Muscle of leg (tissue), 11 donors: Measurements from ENCODE around the gene GFM1. TPM values are rescaled to one million over a fixed set of nuclear protein-coding genes. Genes with fewer than 3 reads are reported as not detected.

Experiments used
- DNase-seq: peaks from one replicate; pipeline ENCODE4 v3.0.0; 2013
- H3K27ac ChIP-seq: one replicate; pipeline ENCODE4 v1.5.1; 2013; ENCODE audit warnings: mild to moderate bottlenecking, low read length, control low read depth
- H3K27me3 ChIP-seq: one replicate; pipeline ENCODE4 v1.6.1; 2013; ENCODE audit warnings: low read length; ENCODE audit not compliant: control insufficient read depth, insufficient read depth
- H3K36me3 ChIP-seq: one replicate; pipeline ENCODE4 v1.6.1; 2013; ENCODE audit warnings: low read length; ENCODE audit not compliant: control insufficient read depth, insufficient read depth
- H3K4me1 ChIP-seq: one replicate; pipeline ENCODE4 v1.6.1; 2013; ENCODE audit warnings: low read length; ENCODE audit not compliant: control insufficient read depth, insufficient read depth
- H3K4me3 ChIP-seq: one replicate; pipeline ENCODE4 v1.5.1; 2013; ENCODE audit warnings: low read length, control low read depth
- H3K9me3 ChIP-seq: replicated peaks from 2 replicates; pipeline ENCODE4 v1.6.1; 2013; ENCODE audit warnings: low read depth, low read length; ENCODE audit not compliant: control insufficient read depth
- WGBS: methylation state at CpG from one replicate; pipeline ENCODE4 v1.1.5; 2013; ENCODE audit warnings: missing lambda C conversion rate; ENCODE audit not compliant: insufficient coverage; 5-methylcytosine and 5-hydroxymethylcytosine counted together
- polyA plus RNA-seq, 8 donors: library from polyadenylated mRNA; unstranded; fragments of 120-200 nt; gene quantifications; one replicate each; pipeline versions ENCODE4 v1.2.1 to v1.2.3, GENCODE V29; 2013; ENCODE audit warnings: inconsistent platforms in 1 of 8, low replicate concordance in 1 of 8; ENCODE audit not compliant: insufficient read length in 8 of 8, insufficient read depth in 1 of 8
- total RNA-seq: library from RNA; stranded (reverse); fragments of 120-200 nt; gene quantifications from one replicate; pipeline ENCODE4 v1.2.4, GENCODE V29; 2013

Gene GFM1
- total and polyA plus RNA-seq, 9 donors: 26.9 to 45.9 (median 32.2) TPM

DNA sequence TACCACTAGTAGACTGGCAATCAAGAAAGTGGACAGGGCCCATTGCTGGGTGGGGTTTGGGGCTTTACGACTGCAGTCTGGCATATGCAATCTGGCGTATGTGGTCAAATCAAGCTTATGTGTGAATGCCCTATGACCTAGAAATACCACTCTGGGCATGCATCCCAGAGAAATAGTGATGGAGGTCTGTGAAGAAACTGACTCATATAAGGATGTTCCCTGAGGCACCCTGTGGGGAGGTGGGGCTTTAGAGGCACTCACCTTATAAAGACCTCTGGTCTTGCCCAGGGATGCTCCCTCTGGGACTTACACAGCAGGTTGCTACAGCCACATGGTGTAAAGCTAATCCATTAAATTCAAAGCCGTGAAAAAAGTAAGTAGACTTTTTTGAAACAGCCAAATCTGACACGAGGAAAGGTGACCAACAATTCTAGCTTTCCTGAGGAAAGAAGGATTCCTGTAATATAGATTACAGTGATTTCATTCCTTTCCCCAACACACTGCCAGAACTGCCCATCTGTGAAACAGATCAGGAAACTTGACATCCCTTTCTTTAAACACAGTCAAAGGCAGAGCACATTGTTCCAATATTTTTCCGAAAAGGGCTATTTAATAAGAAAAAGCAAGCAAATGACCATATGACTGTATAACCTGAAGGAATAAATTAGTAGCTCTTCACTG is 74.3 kb downstream of the GFM1 start:
- Histone ChIP-seq H3K27ac (peak overlapping the region; percentile 79), H3K36me3 (peaks cover 6% of the 10 kb centered on the region), H3K9me3 (no peaks in the 10 kb centered on the region), H3K27me3 (no peaks in the 10 kb centered on the region), H3K4me3 (no peak overlapping the region), H3K4me1 (peaks cover 3% of the 10 kb centered on the region)
- WGBS: 60% methylated on average over 1 of the region's 5 CpGs
- DNase-seq: peak; percentile 93

DNA sequence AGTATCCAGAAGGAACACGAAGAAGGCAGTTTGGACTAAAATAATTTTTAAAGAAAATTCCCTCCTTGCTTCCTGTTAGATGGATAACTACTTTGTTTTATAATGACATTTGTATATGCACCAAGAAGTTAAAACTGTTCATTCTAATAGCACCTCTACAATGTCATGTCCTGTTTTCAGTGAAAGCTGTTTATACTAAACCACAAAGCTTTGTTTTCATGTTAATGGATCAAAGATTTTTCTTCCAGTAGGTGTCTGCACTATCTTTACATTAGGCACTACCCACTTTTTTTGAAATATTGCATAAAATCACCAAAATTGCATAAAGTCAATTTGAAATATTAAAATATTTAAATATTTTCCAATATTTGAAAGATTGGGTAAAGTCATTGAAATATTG is 77.8 kb downstream of the GFM1 start:
- H3K36me3 ChIP-seq: peaks cover 2% of the 10 kb centered on the region
- peaks cover 8% of the 10 kb centered on the region for H3K4me1 ChIP-seq
- H3K27me3 ChIP-seq: no peaks in the 10 kb centered on the region
- DNase-seq: no peak
- no peak overlapping the region for H3K4me3 ChIP-seq
- H3K9me3 ChIP-seq: no peaks in the 10 kb centered on the region
- H3K27ac ChIP-seq: no peak overlapping the region
- no CpG with 5 or more reads among the region's 1 CpG for WGBS

DNA sequence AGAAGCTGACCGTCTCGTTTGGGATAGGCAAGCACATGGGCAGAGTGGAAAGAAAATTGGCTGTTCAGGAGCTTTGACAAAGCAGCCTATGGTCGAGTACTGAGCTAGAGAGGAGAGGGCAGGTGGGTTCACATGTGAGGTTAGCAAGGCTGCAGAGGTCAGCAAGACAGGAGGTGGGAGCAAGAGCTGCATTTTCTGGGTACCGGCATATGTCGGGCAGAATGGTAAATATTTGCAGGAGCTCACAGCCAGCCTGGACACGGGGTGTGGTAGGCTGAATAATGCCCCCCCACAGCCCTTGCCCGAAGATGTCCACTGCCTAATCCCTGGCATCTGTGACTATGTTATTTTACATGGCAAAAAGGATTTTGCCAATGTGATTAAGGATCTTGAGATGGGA is 79.7 kb downstream of the GFM1 start:
- H3K9me3 ChIP-seq: no peaks in the 10 kb centered on the region
- peaks cover 2% of the 10 kb centered on the region for H3K36me3 ChIP-seq
- H3K27ac ChIP-seq: no peak overlapping the region
- 91% methylated on average over 5 of the region's 7 CpGs for WGBS
- no peaks in the 10 kb centered on the region for H3K27me3 ChIP-seq
- no peak overlapping the region for H3K4me3 ChIP-seq
- no peak for DNase-seq
- H3K4me1 ChIP-seq: peaks cover 8% of the 10 kb centered on the region

DNA sequence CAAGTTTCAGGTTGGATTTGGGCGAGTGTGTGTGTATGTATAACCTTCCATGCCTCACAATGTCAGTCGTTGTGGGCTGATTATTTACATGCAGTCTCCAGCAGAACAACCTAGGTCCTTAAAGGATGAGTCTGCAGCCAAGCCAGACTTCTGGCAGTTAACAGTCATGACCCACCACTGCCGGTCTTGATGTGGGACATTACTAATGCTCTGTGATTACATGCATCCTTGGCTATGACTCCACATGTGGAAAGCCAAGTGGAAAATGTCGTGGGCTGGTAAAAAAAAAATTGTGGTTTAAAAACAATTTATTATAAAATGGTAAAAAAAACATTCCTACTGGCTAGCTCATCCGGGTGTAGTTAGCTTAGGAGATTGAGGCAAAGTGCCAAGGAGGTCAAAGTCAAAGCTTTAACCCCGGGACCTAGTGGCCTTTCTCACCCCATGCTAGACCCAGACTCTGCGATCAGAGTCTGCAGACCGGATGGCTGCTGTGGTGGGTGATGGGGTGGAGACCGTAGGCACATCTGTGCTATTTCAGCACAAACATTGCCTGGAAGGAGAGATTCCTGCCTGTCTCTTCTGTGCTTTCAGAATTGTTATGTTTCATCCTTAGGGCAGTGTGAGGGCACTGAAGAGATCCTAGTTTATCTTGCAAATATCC is 81.2 kb downstream of the GFM1 start:
- Histone ChIP-seq H3K9me3 (no peaks in the 10 kb centered on the region), H3K4me1 (peaks cover 8% of the 10 kb centered on the region), H3K36me3 (peaks cover 2% of the 10 kb centered on the region), H3K4me3 (no peak overlapping the region), H3K27ac (peak overlapping the region; percentile 77), H3K27me3 (no peaks in the 10 kb centered on the region)
- peak; percentile 84 for DNase-seq
- 15% methylated on average over 4 of the region's 9 CpGs for WGBS

DNA sequence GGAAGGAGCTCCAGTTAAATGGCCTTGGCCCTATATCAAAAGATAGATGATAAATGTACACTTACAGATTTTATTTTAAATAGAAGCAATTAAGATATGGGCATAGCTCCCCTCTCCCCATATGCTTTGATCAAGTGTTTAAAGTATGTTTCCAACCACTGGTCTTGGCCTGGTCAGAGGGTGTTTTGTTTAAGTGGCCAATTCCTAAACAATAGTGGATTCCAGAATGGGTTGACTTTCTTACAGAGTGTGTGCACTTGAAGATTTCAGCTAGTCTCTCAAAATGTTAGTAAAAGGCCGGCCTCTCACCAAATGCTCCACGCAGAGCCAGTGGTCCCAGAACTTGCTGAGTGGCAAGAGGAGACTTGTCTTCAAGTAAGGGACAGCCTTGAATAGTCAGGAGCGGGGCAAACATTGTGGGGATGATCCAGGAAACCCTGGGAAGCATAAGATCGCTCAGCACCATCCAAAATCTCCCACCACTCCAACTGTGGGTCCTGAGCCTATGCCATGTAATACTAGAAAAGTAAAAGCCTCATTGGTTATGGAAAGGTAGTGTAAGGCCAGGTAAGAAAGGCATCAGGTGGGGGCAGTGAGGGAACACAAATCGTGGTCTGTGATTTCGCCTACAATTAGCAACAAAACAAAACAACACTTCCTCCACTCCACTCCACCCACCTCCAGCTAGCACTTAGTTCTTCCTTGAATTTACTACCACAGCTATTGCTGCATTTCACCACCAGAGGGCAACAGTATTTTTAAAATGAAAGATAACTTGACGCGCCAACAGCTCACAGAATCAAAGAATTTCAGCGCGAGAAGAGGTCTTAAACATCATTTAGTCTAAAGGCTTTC is 83.1 kb downstream of the GFM1 start:
- Histone ChIP-seq H3K9me3 (no peaks in the 10 kb centered on the region), H3K4me3 (no peak overlapping the region), H3K27ac (no peak overlapping the region), H3K36me3 (no peaks in the 10 kb centered on the region), H3K27me3 (peaks cover under 1% of the 10 kb centered on the region), H3K4me1 (peaks cover 17% of the 10 kb centered on the region)
- peak; percentile 90 for DNase-seq
- WGBS: 48% methylated on average over 4 of the region's 10 CpGs

DNA sequence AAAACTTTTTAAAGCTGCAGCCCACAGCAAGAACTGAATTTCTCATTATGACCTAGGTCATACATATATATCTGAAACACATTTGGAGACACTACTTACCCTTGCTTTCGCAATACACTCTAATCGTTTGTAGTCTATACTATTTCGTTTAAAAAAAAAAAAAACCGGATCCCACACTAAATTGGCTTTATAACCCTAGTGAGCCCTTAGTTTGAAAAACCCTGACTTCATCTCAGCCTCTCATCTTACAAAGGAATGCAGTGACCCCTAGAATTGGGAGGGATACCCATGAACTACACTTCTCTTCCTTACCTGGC is 83.7 kb downstream of the GFM1 start:
- H3K27ac ChIP-seq: no peak overlapping the region
- H3K27me3 ChIP-seq: peaks cover 4% of the 10 kb centered on the region
- H3K9me3 ChIP-seq: no peaks in the 10 kb centered on the region
- peaks cover 17% of the 10 kb centered on the region for H3K4me1 ChIP-seq
- DNase-seq: no peak
- H3K36me3 ChIP-seq: no peaks in the 10 kb centered on the region
- WGBS: no CpG with 5 or more reads among the region's 4 CpGs
- no peak overlapping the region for H3K4me3 ChIP-seq

DNA sequence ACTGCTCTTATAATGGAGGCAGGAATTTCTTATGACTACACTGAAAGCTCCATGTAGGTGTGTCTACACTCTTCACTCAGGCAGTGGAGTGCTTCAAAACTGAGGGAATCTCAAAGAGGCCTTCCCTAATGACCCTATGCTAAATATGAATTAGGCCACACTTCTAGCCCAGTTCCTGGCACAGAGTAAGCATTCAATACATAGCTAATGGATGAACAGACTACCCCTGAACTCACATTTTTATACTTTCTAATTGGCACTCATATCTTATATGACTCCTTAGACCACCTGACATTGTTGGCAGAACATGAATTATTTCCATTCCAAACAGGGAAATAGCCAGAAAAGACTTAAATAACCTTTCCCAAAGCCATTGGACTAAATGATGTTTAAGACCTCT is 84.5 kb downstream of the GFM1 start:
- Histone ChIP-seq H3K36me3 (no peaks in the 10 kb centered on the region), H3K27me3 (peaks cover 4% of the 10 kb centered on the region), H3K4me1 (peaks cover 17% of the 10 kb centered on the region), H3K9me3 (no peaks in the 10 kb centered on the region), H3K4me3 (no peak overlapping the region), H3K27ac (no peak overlapping the region)
- peak; percentile 53 for DNase-seq

DNA sequence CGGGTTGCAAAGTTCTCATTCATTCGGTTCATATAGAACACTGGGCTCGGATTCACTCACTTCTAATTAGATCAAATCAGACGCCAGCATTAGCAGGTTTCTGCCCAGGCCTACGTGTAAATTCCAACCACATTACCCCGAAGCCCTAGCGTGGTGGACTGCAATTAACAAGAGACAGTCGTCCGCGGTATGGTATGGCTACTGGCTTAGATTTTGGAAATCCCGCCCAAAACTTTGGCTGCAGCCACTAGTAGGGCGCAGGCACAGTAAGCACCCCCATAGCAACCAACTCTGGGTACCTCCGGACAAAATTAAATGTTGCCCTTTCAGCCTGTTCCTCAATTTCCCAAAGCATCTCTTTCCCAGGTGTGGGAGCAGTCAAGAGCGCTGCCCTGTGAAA is 87.2 kb downstream of the GFM1 start:
- WGBS: 24% methylated on average over 5 of the region's 14 CpGs
- peaks cover 7% of the 10 kb centered on the region for H3K9me3 ChIP-seq

DNA sequence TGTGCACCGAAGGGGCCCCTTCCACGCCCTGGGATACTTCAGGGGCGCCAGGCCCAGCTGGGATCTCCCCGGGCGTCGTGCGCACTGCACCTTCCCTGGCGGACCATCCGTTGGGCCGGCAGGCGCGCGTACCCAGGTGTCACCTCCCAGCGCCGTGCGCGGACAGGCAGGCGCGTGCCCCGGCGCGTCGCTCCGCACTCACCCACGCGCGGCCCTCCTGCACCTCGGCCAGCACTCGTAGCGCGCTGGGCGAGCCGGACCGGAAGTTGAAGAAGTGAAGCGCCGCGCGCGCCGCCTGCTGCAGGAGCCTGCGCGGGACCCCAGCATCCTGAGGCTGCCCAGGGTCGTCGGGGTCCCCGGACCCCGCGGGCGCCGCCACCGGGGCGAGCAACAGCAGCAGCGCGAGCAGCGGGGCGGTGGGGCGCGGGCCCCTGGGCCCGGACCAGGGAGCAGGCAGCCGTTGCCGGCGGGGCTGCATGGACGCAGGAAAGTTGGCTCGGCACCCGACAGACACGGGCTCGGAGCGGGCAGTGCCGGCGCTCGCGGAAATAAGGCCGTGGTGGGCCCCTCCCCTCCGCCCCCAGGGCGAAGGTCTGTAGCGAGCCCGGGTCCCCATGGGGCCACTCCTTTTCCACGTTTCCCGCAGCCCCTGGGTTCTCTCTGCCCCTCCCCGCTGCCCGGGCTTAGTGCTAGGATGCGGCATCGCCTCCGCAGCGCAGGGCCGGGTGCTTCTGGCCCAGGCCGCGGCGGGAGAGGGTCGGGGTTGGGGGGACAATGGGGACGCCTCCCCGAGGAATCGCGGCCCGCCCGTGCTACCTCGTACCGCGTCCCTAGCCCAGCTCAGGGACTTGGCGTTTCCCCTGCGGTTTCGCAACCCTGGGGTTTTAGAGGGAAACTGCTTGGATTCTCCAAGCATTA is 87.9 kb downstream of the GFM1 start, which contains the start of gene RARRES1:
Gene RARRES1, minus strand, starts transcription at position 520 of the 918 bp plus-strand sequence. Its CDS starts 42 bp downstream, at position 478.
- Histone ChIP-seq H3K27me3 (peaks cover 4% of the 10 kb centered on the region), H3K27ac (peak within 1 kb of the TSS; percentile 47), H3K4me3 (peak within 1 kb of the TSS; percentile 72), H3K36me3 (peaks cover 6% of the 10 kb centered on the region), H3K9me3 (peaks cover 7% of the 10 kb centered on the region), H3K4me1 (peaks cover 12% of the 10 kb centered on the region)
- peak; percentile 84 for DNase-seq
- WGBS: under 1% methylated on average over 97 of the region's 101 CpGs

More for the DNA sequence above, 87.2 kb downstream of the GFM1 start:
- Histone ChIP-seq H3K4me1 (peaks cover 12% of the 10 kb centered on the region), H3K4me3 (peak overlapping the region; percentile 72), H3K27ac (no peak overlapping the region), H3K36me3 (peaks cover 6% of the 10 kb centered on the region), H3K27me3 (peaks cover 4% of the 10 kb centered on the region)
- no peak for DNase-seq
